ENCODE measurements around the gene UBR4. TPM values are rescaled to one million over a fixed set of nuclear protein-coding genes. Genes with fewer than 3 reads are reported as not detected.
"Not testable (repeated sequence)": the region's sequence is repeated elsewhere in the genome, so short reads cannot be mapped to it uniquely, and the experiment has no call there.

The UBR4 gene
- total RNA-seq = 100 and 186 TPM in 2 replicates

GRCh38 chr1:19209990-19210771 is at the start of gene UBR4:
Gene UBR4 (minus strand): TSS chr1:19210266. CDS start chr1:19210248, 18 bp downstream.
- peak; percentile 45 for DNase-seq (ENCODE audit: extremely low read depth, low read depth, low spot score)

GRCh38 chr1:19258353-19258752 is 48.3 kb upstream of the UBR4 start:
- no peak for DNase-seq (ENCODE audit: extremely low read depth, low read depth, low spot score)

- no peak for DNase-seq (ENCODE audit: extremely low read depth, low read depth, low spot score)
These were observed 47.3 kb upstream of the UBR4 start for GRCh38 chr1:19257178-19257914.

DNA sequence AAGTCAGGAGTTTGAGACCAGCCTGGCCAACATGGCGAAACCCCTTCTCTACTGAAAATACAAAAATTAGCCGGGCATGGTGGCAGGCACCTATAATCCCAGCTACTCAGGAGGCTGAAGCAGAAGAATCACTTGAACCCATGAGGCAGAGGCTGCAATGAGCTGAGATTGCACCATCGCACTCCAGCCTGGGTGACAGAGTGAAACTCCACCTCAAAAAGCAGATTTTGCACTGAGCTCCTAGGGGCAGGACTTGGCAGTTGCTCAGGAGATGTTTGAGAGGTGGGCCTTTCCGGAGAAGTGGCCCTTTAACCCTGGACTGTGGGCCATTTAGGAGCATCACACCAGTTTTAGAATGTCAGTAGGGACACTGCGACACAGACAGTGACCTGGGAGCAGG is 46.2 kb upstream of the UBR4 start:
- not testable (repeated sequence) for DNase-seq (ENCODE audit: extremely low read depth, low read depth, low spot score)

DNA sequence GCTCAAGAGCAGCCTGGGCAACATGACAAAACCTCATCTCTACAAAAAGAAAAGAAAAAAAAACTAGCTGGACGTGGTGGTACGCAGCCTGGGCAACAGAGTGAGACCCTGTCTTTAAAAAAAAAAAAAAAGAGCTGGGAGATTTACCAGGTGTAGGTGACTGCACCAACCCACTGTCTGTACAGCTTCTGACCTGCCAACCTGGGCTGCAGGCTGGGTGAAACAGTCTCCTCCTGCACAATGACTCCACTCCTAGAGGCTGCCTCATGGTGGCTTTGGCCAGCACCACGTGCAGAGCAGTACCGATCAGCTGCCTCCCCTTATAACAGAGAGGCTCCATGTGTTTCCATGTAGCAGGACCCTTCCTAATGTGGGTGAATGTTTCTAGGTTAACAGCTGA is 45.2 kb upstream of the UBR4 start:
- no peak for DNase-seq (ENCODE audit: extremely low read depth, low read depth, low spot score)

- no peak for DNase-seq (ENCODE audit: extremely low read depth, low read depth, low spot score)
These were observed 44.4 kb upstream of the UBR4 start for GRCh38 chr1:19254416-19254815.

GRCh38 chr1:19251305-19252196 is 41.5 kb upstream of the UBR4 start, which contains the start of the genes EMC1 and MRTO4:
Gene EMC1 (minus strand): TSS chr1:19251524. CDS start chr1:19251509, 15 bp downstream.
Gene MRTO4 (plus strand): TSS chr1:19251805. CDS start chr1:19251836, 31 bp downstream.
- no peak for DNase-seq (ENCODE audit: extremely low read depth, low read depth, low spot score)

GRCh38 chr1:19250629-19251304 is 40.7 kb upstream of the UBR4 start:
- DNase-seq (ENCODE audit: extremely low read depth, low read depth, low spot score) = no peak

DNA sequence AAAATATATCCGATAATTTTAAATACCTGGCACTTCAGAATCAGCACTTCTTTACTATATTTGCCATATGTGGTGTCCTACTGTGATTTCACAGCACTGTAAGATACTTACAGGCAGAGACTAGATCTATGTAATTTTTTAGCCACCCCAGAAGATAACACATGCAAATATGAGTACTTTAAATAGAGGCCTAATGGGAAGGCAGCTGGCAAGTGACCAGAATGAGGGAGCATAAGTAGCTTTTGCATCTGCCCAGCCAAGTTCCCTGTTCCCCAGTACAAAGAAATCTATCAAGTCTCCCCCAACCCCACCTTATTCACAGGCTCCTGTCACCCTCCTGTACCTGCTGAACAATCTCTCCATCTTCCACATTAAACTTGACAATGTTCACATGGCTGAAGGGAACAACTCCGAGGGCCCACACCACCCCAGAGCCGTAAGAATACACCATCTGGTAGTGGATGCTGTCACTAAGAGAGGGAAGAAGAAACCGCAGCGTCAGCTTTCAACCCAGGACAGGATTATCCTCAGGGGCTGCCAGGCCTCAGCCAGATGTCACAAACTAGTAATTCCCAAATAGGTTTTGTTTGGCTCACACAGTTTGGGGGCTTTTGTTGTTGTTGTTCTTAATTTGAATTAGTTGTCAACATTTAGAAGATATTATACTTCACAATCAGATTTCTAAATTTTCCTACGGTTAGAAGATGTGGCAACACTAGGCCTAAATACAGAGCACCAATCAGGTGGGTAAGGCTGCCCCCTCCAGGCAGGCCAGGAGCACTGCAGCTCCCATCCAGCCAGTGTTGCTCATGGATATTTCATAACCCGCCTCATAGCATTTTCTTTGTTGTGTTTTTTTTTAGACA is 30.8 kb upstream of the UBR4 start:
- no peak for DNase-seq (ENCODE audit: extremely low read depth, low read depth, low spot score)

GRCh38 chr1:19239876-19240275 is 29.8 kb upstream of the UBR4 start:
- DNase-seq (ENCODE audit: extremely low read depth, low read depth, low spot score) = no peak

- no peak for DNase-seq (ENCODE audit: extremely low read depth, low read depth, low spot score)
These were observed 24.2 kb upstream of the UBR4 start for GRCh38 chr1:19234224-19234623.

DNA sequence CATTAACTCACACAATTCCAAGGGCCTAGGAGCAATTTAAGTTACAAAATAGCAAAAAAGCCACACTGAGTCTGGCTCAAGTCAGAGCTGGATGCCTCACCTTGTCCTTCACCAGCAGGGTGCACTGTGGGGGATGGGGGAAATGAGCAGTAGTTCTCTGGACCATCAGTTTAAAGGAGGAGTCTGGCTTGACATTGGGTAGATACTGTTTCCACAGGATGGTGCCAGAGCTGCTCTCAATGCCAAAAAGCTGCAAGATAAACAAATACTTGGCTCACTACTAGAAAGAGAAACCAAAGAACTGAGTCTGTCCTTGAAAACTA is 22.4 kb upstream of the UBR4 start:
- DNase-seq (ENCODE audit: extremely low read depth, low read depth, low spot score) = no peak

GRCh38 chr1:19231736-19232523 is 21.9 kb upstream of the UBR4 start:
- DNase-seq (ENCODE audit: extremely low read depth, low read depth, low spot score) = not testable (repeated sequence)

DNA sequence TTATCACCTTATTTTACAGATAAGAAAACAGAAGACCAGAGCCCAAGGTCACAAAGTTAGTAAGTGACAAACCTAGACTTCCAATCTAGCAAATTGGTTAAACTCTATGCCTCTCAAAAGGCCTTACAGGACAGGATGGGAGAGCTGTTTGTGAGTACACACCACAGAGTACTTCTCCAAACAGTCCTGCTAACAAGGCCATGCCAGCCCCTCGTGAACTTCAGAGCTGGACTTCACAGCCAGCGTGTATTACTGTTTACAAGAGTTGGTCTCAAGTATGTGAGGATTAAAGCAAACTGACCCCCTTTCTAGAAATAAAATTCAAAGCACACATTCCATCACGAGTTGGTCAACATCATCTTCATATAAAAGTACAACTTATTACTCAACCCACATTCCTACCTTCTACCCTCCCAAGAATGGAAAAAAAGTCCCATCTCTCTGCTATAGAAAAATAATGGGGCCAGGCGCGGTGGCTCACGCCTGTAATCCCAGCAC is 19.8 kb upstream of the UBR4 start:
- DNase-seq (ENCODE audit: extremely low read depth, low read depth, low spot score) = no peak

- no peak for DNase-seq (ENCODE audit: extremely low read depth, low read depth, low spot score)
These were observed 19.2 kb upstream of the UBR4 start for GRCh38 chr1:19229229-19229628.

GRCh38 chr1:19222979-19223824 is 13.1 kb upstream of the UBR4 start:
- DNase-seq (ENCODE audit: extremely low read depth, low read depth, low spot score) = no peak

GRCh38 chr1:19222573-19222972 is 12.5 kb upstream of the UBR4 start:
- DNase-seq (ENCODE audit: extremely low read depth, low read depth, low spot score) = no peak

GRCh38 chr1:19220991-19221390 is 10.9 kb upstream of the UBR4 start:
- DNase-seq (ENCODE audit: extremely low read depth, low read depth, low spot score) = no peak

All from glomerular endothelial cell (primary cell).